Measurements from ENCODE around the gene PRKCZ.
"Not testable (repeated sequence)": the region's sequence is repeated elsewhere in the genome, so short reads cannot be mapped to it uniquely, and the experiment has no call there.

PRKCZ gene

GRCh38 chr1:2135941-2136340 lies 85.7 kb downstream of the PRKCZ start:
- no peak for DNase-seq (ENCODE audit: low read depth)

GRCh38 chr1:2136386-2137235 lies 86.4 kb downstream of the PRKCZ start:
- no peak for DNase-seq (ENCODE audit: low read depth)

GRCh38 chr1:2137257-2138121 lies 87.3 kb downstream of the PRKCZ start:
- DNase-seq (ENCODE audit: low read depth) = no peak

GRCh38 chr1:2139156-2139555 lies 88.9 kb downstream of the PRKCZ start:
- DNase-seq (ENCODE audit: low read depth) = not testable (repeated sequence)

- no peak for DNase-seq (ENCODE audit: low read depth)
Observed at GRCh38 chr1:2141025-2141424, 90.8 kb downstream of the PRKCZ start.

- no peak for DNase-seq (ENCODE audit: low read depth)
Observed at GRCh38 chr1:2143814-2144500, 93.7 kb downstream of the PRKCZ start.

- no peak for DNase-seq (ENCODE audit: low read depth)
Observed at GRCh38 chr1:2144501-2145090, 94.4 kb downstream of the PRKCZ start.

GRCh38 chr1:2145946-2146835 lies 96.0 kb downstream of the PRKCZ start:
- no peak for DNase-seq (ENCODE audit: low read depth)

GRCh38 chr1:2146836-2147517 lies 96.8 kb downstream of the PRKCZ start:
- DNase-seq (ENCODE audit: low read depth) = no peak

GRCh38 chr1:2147869-2148268 lies 97.7 kb downstream of the PRKCZ start:
- not testable (repeated sequence) for DNase-seq (ENCODE audit: low read depth)

GRCh38 chr1:2148691-2149090 lies 98.5 kb downstream of the PRKCZ start:
- DNase-seq (ENCODE audit: low read depth) = peak; percentile 39

- DNase-seq (ENCODE audit: low read depth) = no peak
Observed at GRCh38 chr1:2150801-2151200, 100.6 kb downstream of the PRKCZ start.

GRCh38 chr1:2151252-2151651 lies 101.0 kb downstream of the PRKCZ start:
- DNase-seq (ENCODE audit: low read depth) = no peak

- DNase-seq (ENCODE audit: low read depth) = no peak
Observed at GRCh38 chr1:2151911-2152310, 101.7 kb downstream of the PRKCZ start.

- DNase-seq (ENCODE audit: low read depth) = peak; percentile 37
Observed at GRCh38 chr1:2152954-2153353, 102.7 kb downstream of the PRKCZ start.

GRCh38 chr1:2154022-2154421 lies 103.8 kb downstream of the PRKCZ start:
- DNase-seq (ENCODE audit: low read depth) = no peak

- DNase-seq (ENCODE audit: low read depth) = no peak
Observed at GRCh38 chr1:2155147-2155598, 105.0 kb downstream of the PRKCZ start.

- DNase-seq (ENCODE audit: low read depth) = no peak
Observed at GRCh38 chr1:2155788-2156187, 105.6 kb downstream of the PRKCZ start.

GRCh38 chr1:2156866-2157265 lies 106.7 kb downstream of the PRKCZ start:
- no peak for DNase-seq (ENCODE audit: low read depth)

GRCh38 chr1:2157856-2158255 lies 107.6 kb downstream of the PRKCZ start:
- DNase-seq (ENCODE audit: low read depth) = no peak
